Vagina (tissue), 2 donors: ENCODE measurements around the gene TCF20. TPM values are rescaled to one million over a fixed set of nuclear protein-coding genes. Genes with fewer than 3 reads are reported as not detected.

ENCODE experiments used
- DNase-seq, 2 donors: peaks; one replicate each; pipeline ENCODE4 v3.0.0-alpha.2; 2017; ENCODE audit errors: extremely low spot score in 2 of 2
- H3K27ac ChIP-seq: fragments of 200-600 bp; sonication (generic); one replicate; pipeline ENCODE4 v1.5.1; 2019
- H3K27me3 ChIP-seq: fragments of 200-600 bp; sonication (generic); one replicate; pipeline ENCODE4 v1.5.1; 2019
- H3K36me3 ChIP-seq, 2 donors: fragments of 200-600 bp; sonication (generic); one replicate each; pipeline ENCODE4 v1.5.1; 2017 to 2019
- H3K4me1 ChIP-seq: fragments of 200-600 bp; sonication (generic); one replicate; pipeline ENCODE4 v1.5.1; 2019
- H3K4me3 ChIP-seq, 2 donors: fragments of 200-600 bp; sonication (generic); 1 replicate in 1 of 2; 2 replicates in 1 of 2; pipeline ENCODE4 v1.5.1; 2016 to 2019
- H3K9me3 ChIP-seq: fragments of 200-600 bp; sonication (generic); one replicate; pipeline ENCODE4 v1.5.1; 2019
- POLR2A ChIP-seq, 2 donors: fragments of 450-650 bp; IDR thresholded peaks; one replicate each; pipeline ENCODE4 v1.6.1; 2017; ENCODE audit warnings: antibody characterized with exemption in 2 of 2, mild to moderate bottlenecking in 2 of 2, moderate library complexity in 2 of 2
- POLR2AphosphoS5 ChIP-seq, 2 donors: sonication (generic); formaldehyde crosslinking; IDR thresholded peaks; one replicate each; pipeline ENCODE4 v1.9.0; 2017; ENCODE audit warnings: antibody characterized with exemption in 2 of 2, mild to moderate bottlenecking in 2 of 2, low read depth in 1 of 2; ENCODE audit not compliant: insufficient read depth in 1 of 2
- intact Hi-C: fragments of 100-400 bp; cut with DNase I; formaldehyde crosslinking; loops from one replicate; pipeline ENCODE4 v1.15.1; 2023
- total RNA-seq: library from RNA; depleted of rRNA; stranded (reverse); fragments of >200 nt; gene quantifications from one replicate; pipeline ENCODE4 v1.2.3, GENCODE V29; 2016
- TF ChIP-seq, protein P1 (sequence below), 3 experiments: fragments of 450-650 bp in 2 of 3; fragments of 200-600 bp in 1 of 3; sonication (generic) in 1 of 3; IDR thresholded peaks; one replicate each; pipeline ENCODE4 v1.5.1; 2017 to 2019; ENCODE audit warnings: antibody characterized with exemption in 3 of 3, mild to moderate bottlenecking in 2 of 3, moderate library complexity in 2 of 3

Gene TCF20
- total RNA-seq, 1 donor from 2014 or later = 30.4 TPM

DNA sequence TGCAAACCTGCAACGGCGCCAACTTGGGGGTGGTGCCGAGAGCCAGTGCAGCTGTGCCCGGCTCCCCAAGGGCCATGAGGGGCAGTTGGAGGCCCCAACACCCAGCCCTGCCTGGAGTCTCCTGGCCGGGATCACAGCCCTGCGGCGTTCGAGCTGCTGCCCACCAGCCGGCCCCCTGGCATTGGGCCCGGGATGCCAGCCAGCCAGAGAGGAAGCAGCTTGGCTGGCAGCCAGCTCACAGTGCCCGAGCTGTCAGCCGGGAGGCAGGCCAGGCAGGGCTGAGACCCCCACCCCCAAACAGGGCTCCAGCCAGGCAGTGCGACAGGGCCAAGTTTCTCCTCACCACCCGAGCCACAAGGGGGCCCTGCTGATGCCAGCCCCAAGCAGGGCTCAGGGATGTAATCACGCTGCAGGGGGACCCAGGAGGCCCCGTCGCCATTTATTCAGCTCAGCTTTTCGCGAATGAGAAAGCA lies 26.0 kb upstream of the TCF20 start:
- H3K27me3 ChIP-seq = no peaks in the 10 kb centered on the region
- H3K4me1 ChIP-seq = peaks cover 28% of the 10 kb centered on the region
- H3K36me3 ChIP-seq = no peaks in the 10 kb centered on the region
- no peak for TF ChIP-seq POLR2A (IDR thresholded peaks at IDR 0.05)
- TF ChIP-seq POLR2AphosphoS5 (IDR thresholded peaks at IDR 0.05; ENCODE audit: insufficient read depth in 1 of 2, low read depth in 1 of 2) = no peak
- TF ChIP-seq, protein P1, sequence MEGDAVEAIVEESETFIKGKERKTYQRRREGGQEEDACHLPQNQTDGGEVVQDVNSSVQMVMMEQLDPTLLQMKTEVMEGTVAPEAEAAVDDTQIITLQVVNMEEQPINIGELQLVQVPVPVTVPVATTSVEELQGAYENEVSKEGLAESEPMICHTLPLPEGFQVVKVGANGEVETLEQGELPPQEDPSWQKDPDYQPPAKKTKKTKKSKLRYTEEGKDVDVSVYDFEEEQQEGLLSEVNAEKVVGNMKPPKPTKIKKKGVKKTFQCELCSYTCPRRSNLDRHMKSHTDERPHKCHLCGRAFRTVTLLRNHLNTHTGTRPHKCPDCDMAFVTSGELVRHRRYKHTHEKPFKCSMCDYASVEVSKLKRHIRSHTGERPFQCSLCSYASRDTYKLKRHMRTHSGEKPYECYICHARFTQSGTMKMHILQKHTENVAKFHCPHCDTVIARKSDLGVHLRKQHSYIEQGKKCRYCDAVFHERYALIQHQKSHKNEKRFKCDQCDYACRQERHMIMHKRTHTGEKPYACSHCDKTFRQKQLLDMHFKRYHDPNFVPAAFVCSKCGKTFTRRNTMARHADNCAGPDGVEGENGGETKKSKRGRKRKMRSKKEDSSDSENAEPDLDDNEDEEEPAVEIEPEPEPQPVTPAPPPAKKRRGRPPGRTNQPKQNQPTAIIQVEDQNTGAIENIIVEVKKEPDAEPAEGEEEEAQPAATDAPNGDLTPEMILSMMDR (IDR thresholded peaks at IDR 0.05) = no peak
- intact Hi-C loops = no loop called here
- no peak for DNase-seq
- H3K4me3 ChIP-seq = no peak overlapping the region
- no peaks in the 10 kb centered on the region for H3K9me3 ChIP-seq
- no peak overlapping the region for H3K27ac ChIP-seq

DNA sequence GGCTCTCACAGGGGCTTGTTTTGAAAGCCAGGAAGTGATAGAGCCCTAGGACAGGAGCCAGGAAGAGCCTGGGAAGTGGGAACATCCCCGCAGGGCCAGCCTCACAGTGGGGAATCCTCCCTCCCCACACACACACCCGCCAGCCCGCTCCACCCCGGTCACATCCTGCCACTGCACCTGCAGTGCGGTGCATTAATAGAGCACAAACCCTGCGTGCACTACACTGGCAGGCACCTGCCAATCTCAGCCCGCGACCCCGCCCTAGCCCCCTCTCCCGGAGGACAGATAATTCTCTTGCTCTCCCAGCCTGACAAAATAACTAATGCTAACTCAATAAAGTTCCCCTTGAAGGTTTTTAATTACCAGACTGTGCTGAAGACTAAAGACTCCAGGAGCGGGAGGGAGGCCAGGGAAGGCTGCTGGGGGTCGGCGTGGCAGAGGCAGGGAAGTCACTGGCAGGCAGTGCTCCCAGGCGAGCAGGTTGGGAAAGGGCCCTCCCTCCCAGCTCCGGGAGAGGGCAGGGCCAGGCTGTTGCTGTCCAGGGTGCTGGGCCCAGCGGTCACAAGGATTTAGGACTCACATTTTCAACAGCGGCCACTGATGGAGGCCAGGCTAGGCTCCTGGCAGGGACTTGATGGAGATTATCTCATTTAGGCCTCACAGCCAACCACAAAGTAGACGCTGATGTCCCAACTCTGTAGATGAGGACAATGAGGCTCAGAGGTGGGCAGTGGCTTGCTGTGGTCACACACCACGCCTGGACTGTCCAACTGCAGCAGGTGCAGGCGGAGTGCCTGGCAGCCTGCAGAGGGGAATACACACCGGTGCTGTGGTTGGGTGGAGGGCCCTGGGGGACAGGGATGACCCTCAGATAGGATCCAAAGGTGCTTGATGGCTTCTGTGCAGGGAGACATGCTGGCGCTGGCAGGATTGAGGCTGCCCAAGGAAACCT lies 23.9 kb upstream of the TCF20 start:
- H3K4me1 ChIP-seq = peaks cover 10% of the 10 kb centered on the region
- no peak for DNase-seq
- no peak overlapping the region for H3K4me3 ChIP-seq
- H3K27me3 ChIP-seq = no peaks in the 10 kb centered on the region
- no peak overlapping the region for H3K27ac ChIP-seq
- H3K9me3 ChIP-seq = no peaks in the 10 kb centered on the region
- intact Hi-C loops = no loop called here
- H3K36me3 ChIP-seq = no peaks in the 10 kb centered on the region
- TF ChIP-seq POLR2AphosphoS5 (IDR thresholded peaks at IDR 0.05; ENCODE audit: insufficient read depth in 1 of 2, low read depth in 1 of 2) = no peak
- TF ChIP-seq, protein P1 (IDR thresholded peaks at IDR 0.05) = no peak
- no peak for TF ChIP-seq POLR2A (IDR thresholded peaks at IDR 0.05)

DNA sequence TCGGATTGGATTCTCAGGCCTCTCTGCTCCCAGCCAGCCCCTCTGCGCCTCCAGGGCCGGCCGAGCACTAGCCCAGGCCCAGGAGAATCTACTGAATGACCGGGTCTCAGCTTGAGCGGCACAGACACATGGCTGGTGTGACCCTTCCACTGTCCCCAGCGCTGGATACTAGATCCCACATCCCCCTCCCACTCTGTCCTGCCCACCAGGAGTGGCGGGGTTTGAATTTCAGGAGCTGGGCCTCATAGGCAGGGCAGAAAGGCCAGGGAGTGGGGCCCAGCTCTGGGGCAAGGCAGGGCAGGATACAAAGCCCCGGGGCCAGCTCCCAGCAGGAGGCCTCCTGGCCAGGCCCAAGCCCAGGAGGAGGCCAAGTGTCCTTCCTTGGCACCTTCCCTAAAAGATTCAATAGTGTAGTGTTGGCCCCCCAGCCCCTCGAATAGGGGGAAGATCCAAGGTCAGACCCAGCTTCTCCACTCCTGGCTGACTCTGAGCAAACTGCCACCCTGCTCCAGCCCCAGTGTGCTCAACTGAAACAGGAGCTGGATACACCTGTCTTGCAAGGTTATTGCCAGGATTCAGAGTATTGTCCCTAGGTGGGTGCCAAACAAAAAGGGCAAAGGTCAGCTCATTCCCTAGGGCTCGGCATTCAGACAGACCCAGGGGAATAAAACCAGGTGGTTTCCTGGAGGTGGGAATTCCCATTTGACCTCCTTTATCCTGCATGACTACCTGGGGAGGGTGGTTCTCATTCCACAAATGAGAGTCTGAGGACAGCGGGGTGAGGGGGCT lies 22.5 kb upstream of the TCF20 start:
- DNase-seq = no peak
- H3K9me3 ChIP-seq = no peaks in the 10 kb centered on the region
- H3K27ac ChIP-seq = no peak overlapping the region
- intact Hi-C loops = no loop called here
- H3K4me1 ChIP-seq = peaks cover 8% of the 10 kb centered on the region
- TF ChIP-seq POLR2A (IDR thresholded peaks at IDR 0.05) = no peak
- TF ChIP-seq POLR2AphosphoS5 (IDR thresholded peaks at IDR 0.05; ENCODE audit: insufficient read depth in 1 of 2, low read depth in 1 of 2) = no peak
- H3K36me3 ChIP-seq = no peaks in the 10 kb centered on the region
- H3K4me3 ChIP-seq = no peak overlapping the region
- H3K27me3 ChIP-seq = no peaks in the 10 kb centered on the region

DNA sequence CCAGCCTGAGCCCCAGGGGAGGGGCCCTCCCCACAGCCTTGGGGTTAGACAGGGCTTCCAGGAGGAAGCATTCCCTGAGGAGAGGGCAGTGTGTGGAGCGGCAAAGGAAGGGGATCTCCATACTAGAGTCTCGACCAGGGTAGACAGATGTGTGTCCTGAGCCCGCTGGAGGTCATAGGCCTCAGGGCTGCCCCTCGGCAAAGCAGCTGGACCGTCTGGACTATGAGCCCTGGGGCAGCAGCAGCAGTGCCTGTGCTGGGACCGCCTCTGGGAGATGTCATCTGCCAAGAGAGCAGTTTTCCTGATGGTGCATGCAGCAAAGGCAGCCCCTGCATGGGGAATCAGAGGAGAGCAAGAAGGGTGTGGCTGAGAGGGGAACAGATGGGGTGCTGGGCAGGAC lies 20.8 kb upstream of the TCF20 start:
- TF ChIP-seq, protein P1 (IDR thresholded peaks at IDR 0.05) = no peak
- no peak for TF ChIP-seq POLR2AphosphoS5 (IDR thresholded peaks at IDR 0.05; ENCODE audit: insufficient read depth in 1 of 2, low read depth in 1 of 2)
- TF ChIP-seq POLR2A (IDR thresholded peaks at IDR 0.05) = no peak
- H3K4me1 ChIP-seq = peaks cover 2% of the 10 kb centered on the region
- intact Hi-C loops = no loop called here
- no peaks in the 10 kb centered on the region for H3K27me3 ChIP-seq
- no peak for DNase-seq
- H3K27ac ChIP-seq = no peak overlapping the region
- H3K4me3 ChIP-seq = no peak overlapping the region
- no peaks in the 10 kb centered on the region for H3K9me3 ChIP-seq
- no peaks in the 10 kb centered on the region for H3K36me3 ChIP-seq

DNA sequence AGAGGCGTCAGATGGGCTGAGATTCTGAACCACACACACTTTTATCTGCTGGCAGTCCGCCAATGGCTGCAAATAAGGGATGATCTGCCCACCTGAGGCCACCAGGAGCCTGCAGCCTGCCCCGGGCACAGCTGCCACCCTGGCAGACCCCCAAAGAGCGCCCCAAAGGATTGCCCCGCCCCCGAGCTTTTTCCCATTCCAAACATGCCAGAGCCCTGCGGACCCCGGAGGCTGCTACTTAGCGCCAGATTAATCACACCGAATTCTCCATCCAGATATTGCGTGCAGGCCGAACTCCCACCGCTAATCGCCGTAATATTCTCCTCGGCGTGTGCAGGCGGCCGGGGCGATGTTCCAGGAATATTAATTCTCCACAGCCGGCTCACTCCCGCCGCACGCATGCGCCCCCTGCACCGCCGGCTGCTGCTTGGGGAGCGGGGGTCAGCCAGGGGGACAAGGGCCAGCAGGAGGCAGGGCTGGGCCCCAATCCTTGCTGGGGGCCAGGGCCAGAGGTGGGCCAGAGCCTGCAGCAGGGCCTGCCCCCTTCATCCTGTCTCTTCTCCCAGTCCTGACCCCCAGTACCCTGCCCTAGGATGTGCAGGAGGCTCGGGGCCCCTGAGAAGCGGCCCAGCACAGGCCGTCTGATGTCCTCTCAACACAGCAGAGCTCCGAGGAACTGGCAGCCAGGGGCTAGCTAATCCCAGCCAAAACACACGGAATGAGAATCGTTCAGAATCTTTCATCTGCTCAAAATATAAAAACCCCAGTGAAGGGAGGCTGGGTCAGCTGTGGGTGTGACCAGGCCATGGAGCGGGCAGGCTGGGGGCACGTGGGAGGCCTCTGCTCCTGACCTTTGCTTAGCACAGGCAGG lies 19.5 kb upstream of the TCF20 start:
- no peak for TF ChIP-seq POLR2A (IDR thresholded peaks at IDR 0.05)
- no peaks in the 10 kb centered on the region for H3K9me3 ChIP-seq
- H3K4me3 ChIP-seq = no peak overlapping the region
- no peaks in the 10 kb centered on the region for H3K4me1 ChIP-seq
- H3K27me3 ChIP-seq = no peaks in the 10 kb centered on the region
- no peak overlapping the region for H3K27ac ChIP-seq
- DNase-seq = no peak
- intact Hi-C loops = no loop called here
- no peaks in the 10 kb centered on the region for H3K36me3 ChIP-seq
